HepG2 (cell line): ENCODE results near the gene TNXB. TPM values are rescaled to one million over a fixed set of nuclear protein-coding genes. Genes with fewer than 3 reads are reported as not detected.

Experiments used
- BRD4 ChIP-seq: sonication (generic); formaldehyde crosslinking; IDR thresholded peaks from 2 replicates; pipeline ENCODE4 v1.4.0; 2020; ENCODE audit warnings: missing genetic modification reagents
- ETV6 ChIP-seq: sonication (generic); formaldehyde crosslinking; conservative IDR thresholded peaks from 2 replicates; pipeline ENCODE4 v1.4.0; 2020; ENCODE audit warnings: missing genetic modification reagents
- GATA4 ChIP-seq: sonication (generic); IDR thresholded peaks from 2 replicates; pipeline ENCODE4 v1.6.1; 2016; ENCODE audit warnings: antibody characterized with exemption, low read depth, borderline replicate concordance
- JUND ChIP-seq: sonication (generic); formaldehyde crosslinking; IDR thresholded peaks from 2 replicates; pipeline ENCODE4 v1.8.0; 2022; ENCODE audit warnings: mild to moderate bottlenecking, missing genetic modification reagents
- LCORL ChIP-seq, 2 experiments: fragments of 450-650 bp in 1 of 2; sonication (generic) in 1 of 2; formaldehyde crosslinking in 1 of 2; IDR thresholded peaks; 2 replicates each; pipeline versions ENCODE4 v1.5.0 to v1.6.1; 2017 to 2020; ENCODE audit warnings: antibody characterized with exemption in 1 of 2, missing genetic modification reagents in 1 of 2
- NCOR1 ChIP-seq: fragments of 200-600 bp; sonication (generic); IDR thresholded peaks from 2 replicates; pipeline ENCODE4 v1.7.0; 2017; ENCODE audit warnings: antibody characterized with exemption, low read length, borderline replicate concordance
- RXRB ChIP-seq: IDR thresholded peaks from 2 replicates; pipeline ENCODE4 v1.6.1; 2016; ENCODE audit warnings: borderline replicate concordance, missing genetic modification reagents, missing compliant biosample characterization
- TRIM24 ChIP-seq: sonication (generic); formaldehyde crosslinking; IDR thresholded peaks from 2 replicates; pipeline ENCODE4 v1.8.0; 2022; ENCODE audit warnings: mild to moderate bottlenecking, missing genetic modification reagents
- ZNF17 ChIP-seq: sonication (generic); formaldehyde crosslinking; IDR thresholded peaks from 2 replicates; pipeline ENCODE4 v1.5.0; 2020; ENCODE audit warnings: mild to moderate bottlenecking, missing genetic modification reagents
- ZNF234 ChIP-seq: sonication (generic); formaldehyde crosslinking; conservative IDR thresholded peaks from 2 replicates; pipeline ENCODE4 v1.5.1; 2020; ENCODE audit warnings: mild to moderate bottlenecking, missing genetic modification reagents
- ZNF260 ChIP-seq: sonication (generic); formaldehyde crosslinking; IDR thresholded peaks from 2 replicates; pipeline ENCODE4 v1.4.0; 2020; ENCODE audit warnings: missing genetic modification reagents, low read depth, mild to moderate bottlenecking, borderline replicate concordance
- ZNF292 ChIP-seq: sonication (generic); formaldehyde crosslinking; IDR thresholded peaks from 2 replicates; pipeline ENCODE4 v1.8.1; 2022; ENCODE audit warnings: mild to moderate bottlenecking, low read depth, missing genetic modification reagents, borderline replicate concordance
- ZNF468 ChIP-seq: sonication (generic); formaldehyde crosslinking; IDR thresholded peaks from 2 replicates; pipeline ENCODE4 v1.8.0; 2022; ENCODE audit warnings: mild to moderate bottlenecking, moderate library complexity, missing genetic modification reagents
- ZNF878 ChIP-seq: sonication (generic); formaldehyde crosslinking; IDR thresholded peaks from 2 replicates; pipeline ENCODE4 v1.8.1; 2023; ENCODE audit warnings: mild to moderate bottlenecking, missing genetic modification reagents, moderate library complexity
- polyA plus RNA-seq, 8 experiments: library from polyadenylated mRNA; depleted of rRNA in 3 of 8; stranded (reverse) in 7 of 8; unstranded in 1 of 8; fragments of >200 nt; fragmentation: Illumina TruSeq in 4 of 8; extraction: Trizol in 4 of 8; gene quantifications; 2 replicates each; pipeline versions ENCODE4 v1.2.1 to v1.2.3, GENCODE V29; 2011 to 2016; ENCODE audit warnings: low read depth in 4 of 8, missing spikeins in 1 of 8, mixed read lengths in 1 of 8; ENCODE audit not compliant: insufficient read depth in 1 of 8
- total RNA-seq, 5 experiments: library from RNA; depleted of rRNA; stranded (reverse); fragments of >200 nt; fragmentation: Illumina TruSeq; extraction: Trizol; gene quantifications; 2 replicates each; pipeline ENCODE4 v1.2.3, GENCODE V29; 2016; ENCODE audit warnings: low read depth in 1 of 5
- TF ChIP-seq, protein P1 (sequence below): sonication (generic); formaldehyde crosslinking; IDR thresholded peaks from 2 replicates; pipeline ENCODE4 v1.5.0; 2020; ENCODE audit warnings: missing genetic modification reagents
- TF ChIP-seq, protein P2 (sequence below): sonication (generic); formaldehyde crosslinking; IDR thresholded peaks from 2 replicates; pipeline ENCODE4 v1.8.1; 2023; ENCODE audit warnings: mild to moderate bottlenecking, missing genetic modification reagents, borderline replicate concordance
- TF ChIP-seq, protein P3 (sequence below): sonication (generic); formaldehyde crosslinking; IDR thresholded peaks from 2 replicates; pipeline ENCODE4 v1.4.0; 2020; ENCODE audit warnings: low read depth, mild to moderate bottlenecking, missing genetic modification reagents
- TF ChIP-seq, protein P4 (sequence below): conservative IDR thresholded peaks from 2 replicates; pipeline ENCODE4 v1.6.1; 2018; ENCODE audit warnings: missing genetic modification reagents
- TF ChIP-seq, protein P5 (sequence below): sonication (generic); formaldehyde crosslinking; IDR thresholded peaks from 2 replicates; pipeline ENCODE4 v1.5.1; 2020; ENCODE audit warnings: missing genetic modification reagents, mild to moderate bottlenecking, borderline replicate concordance
- TF ChIP-seq, protein P6 (sequence below): sonication (generic); formaldehyde crosslinking; IDR thresholded peaks from 2 replicates; pipeline ENCODE4 v1.9.0; 2021; ENCODE audit warnings: missing genetic modification reagents, borderline replicate concordance
- TF ChIP-seq, protein P7 (sequence below): sonication (generic); formaldehyde crosslinking; IDR thresholded peaks from 2 replicates; pipeline ENCODE4 v1.5.1; 2020; ENCODE audit warnings: missing genetic modification reagents, mild to moderate bottlenecking, borderline replicate concordance

The TNXB gene
- total and polyA plus RNA-seq, 2 of the 13 experiments (the other 11 are each of a cell fraction or from before 2014, with no cell fraction given): 1.6 to 2.7 TPM

DNA sequence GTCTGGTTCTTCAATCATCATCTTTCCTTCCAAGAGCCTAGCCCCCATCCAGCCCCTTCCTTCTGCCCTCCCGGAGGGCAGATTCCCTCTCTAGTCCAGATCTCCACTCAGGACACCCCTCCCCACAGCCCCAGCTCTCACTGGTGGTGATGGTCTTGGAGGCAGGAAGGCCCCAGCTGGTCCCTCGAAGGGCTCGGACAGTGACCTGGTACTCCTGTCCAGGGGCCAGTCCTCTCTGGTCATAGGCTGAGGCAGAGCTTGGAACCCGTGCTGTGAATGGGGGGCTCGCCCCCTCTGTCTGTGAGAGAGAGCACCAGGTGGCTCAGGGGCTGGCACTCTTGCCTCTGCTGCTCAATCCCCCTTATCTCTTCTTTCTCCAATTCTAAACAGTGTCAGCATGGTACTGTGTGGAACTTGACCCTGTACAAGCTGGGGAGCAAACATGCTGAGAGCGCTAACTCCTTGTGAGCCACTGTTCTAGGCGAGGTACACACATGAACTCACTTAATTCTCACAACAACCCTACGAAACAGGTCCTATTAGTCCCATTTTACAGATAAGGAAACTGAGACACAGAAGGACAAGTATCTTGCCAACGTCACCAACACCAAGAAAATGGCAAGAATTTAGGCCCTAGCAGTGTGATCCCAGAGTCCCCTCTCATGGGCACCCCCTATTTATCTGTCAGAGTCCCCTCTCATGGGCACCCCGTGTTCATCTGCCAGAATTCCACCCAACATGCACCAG is 19.9 kb downstream of the TNXB start (continued):
- TF ChIP-seq, protein P1, sequence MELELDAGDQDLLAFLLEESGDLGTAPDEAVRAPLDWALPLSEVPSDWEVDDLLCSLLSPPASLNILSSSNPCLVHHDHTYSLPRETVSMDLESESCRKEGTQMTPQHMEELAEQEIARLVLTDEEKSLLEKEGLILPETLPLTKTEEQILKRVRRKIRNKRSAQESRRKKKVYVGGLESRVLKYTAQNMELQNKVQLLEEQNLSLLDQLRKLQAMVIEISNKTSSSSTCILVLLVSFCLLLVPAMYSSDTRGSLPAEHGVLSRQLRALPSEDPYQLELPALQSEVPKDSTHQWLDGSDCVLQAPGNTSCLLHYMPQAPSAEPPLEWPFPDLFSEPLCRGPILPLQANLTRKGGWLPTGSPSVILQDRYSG (CRISPR knock-in tag): no peak
- TF ChIP-seq ETV6 (CRISPR knock-in tag) (no peak), ZNF234 (no peak), ZNF878 (CRISPR knock-in tag) (no peak), GATA4 (no peak), ZNF17 (no peak), RXRB (CRISPR knock-in tag) (no peak), BRD4 (CRISPR knock-in tag) (no peak), ZNF292 (CRISPR knock-in tag) (peak; percentile 45; the same call in 1 of the 2 replicates), TRIM24 (CRISPR knock-in tag) (0 out of 2 replicates have a peak, but pooled peaks have one; percentile 21), ZNF468 (CRISPR knock-in tag) (no peak), JUND (no peak), LCORL (IDR thresholded peaks at IDR 0.05) (no peak), LCORL (CRISPR knock-in tag; IDR thresholded peaks at IDR 0.05) (no peak), ZNF260 (CRISPR knock-in tag) (no peak), NCOR1 (no peak)
- TF ChIP-seq, protein P2, sequence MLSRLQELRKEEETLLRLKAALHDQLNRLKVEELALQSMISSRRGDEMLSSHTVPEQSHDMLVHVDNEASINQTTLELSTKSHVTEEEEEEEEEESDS (CRISPR knock-in tag): no peak
- TF ChIP-seq, protein P3, sequence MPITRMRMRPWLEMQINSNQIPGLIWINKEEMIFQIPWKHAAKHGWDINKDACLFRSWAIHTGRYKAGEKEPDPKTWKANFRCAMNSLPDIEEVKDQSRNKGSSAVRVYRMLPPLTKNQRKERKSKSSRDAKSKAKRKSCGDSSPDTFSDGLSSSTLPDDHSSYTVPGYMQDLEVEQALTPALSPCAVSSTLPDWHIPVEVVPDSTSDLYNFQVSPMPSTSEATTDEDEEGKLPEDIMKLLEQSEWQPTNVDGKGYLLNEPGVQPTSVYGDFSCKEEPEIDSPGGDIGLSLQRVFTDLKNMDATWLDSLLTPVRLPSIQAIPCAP (CRISPR knock-in tag): no peak
- TF ChIP-seq, protein P4, sequence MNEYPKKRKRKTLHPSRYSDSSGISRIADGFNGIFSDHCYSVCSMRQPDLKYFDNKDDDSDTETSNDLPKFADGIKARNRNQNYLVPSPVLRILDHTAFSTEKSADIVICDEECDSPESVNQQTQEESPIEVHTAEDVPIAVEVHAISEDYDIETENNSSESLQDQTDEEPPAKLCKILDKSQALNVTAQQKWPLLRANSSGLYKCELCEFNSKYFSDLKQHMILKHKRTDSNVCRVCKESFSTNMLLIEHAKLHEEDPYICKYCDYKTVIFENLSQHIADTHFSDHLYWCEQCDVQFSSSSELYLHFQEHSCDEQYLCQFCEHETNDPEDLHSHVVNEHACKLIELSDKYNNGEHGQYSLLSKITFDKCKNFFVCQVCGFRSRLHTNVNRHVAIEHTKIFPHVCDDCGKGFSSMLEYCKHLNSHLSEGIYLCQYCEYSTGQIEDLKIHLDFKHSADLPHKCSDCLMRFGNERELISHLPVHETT: no peak
- TF ChIP-seq, protein P5, sequence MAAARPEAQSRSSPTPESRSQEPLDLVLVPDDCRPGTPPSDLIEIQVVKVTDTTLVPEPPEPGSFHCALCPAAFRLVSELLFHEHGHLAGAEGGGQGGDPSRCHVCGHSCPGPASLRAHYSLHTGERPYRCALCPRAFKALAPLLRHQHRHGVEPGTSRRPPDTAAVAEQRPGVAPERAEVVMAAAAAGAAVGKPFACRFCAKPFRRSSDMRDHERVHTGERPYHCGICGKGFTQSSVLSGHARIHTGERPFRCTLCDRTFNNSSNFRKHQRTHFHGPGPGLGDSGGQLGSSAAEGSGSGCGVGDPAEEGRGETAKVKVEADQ (CRISPR knock-in tag): no peak
- TF ChIP-seq, protein P6, sequence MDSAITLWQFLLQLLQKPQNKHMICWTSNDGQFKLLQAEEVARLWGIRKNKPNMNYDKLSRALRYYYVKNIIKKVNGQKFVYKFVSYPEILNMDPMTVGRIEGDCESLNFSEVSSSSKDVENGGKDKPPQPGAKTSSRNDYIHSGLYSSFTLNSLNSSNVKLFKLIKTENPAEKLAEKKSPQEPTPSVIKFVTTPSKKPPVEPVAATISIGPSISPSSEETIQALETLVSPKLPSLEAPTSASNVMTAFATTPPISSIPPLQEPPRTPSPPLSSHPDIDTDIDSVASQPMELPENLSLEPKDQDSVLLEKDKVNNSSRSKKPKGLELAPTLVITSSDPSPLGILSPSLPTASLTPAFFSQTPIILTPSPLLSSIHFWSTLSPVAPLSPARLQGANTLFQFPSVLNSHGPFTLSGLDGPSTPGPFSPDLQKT (CRISPR knock-in tag): no peak
- TF ChIP-seq, protein P7, sequence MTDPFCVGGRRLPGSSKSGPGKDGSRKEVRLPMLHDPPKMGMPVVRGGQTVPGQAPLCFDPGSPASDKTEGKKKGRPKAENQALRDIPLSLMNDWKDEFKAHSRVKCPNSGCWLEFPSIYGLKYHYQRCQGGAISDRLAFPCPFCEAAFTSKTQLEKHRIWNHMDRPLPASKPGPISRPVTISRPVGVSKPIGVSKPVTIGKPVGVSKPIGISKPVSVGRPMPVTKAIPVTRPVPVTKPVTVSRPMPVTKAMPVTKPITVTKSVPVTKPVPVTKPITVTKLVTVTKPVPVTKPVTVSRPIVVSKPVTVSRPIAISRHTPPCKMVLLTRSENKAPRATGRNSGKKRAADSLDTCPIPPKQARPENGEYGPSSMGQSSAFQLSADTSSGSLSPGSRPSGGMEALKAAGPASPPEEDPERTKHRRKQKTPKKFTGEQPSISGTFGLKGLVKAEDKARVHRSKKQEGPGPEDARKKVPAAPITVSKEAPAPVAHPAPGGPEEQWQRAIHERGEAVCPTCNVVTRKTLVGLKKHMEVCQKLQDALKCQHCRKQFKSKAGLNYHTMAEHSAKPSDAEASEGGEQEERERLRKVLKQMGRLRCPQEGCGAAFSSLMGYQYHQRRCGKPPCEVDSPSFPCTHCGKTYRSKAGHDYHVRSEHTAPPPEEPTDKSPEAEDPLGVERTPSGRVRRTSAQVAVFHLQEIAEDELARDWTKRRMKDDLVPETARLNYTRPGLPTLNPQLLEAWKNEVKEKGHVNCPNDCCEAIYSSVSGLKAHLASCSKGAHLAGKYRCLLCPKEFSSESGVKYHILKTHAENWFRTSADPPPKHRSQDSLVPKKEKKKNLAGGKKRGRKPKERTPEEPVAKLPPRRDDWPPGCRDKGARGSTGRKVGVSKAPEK (CRISPR knock-in tag): no peak
